Measurements from ENCODE around the gene AHNAK2. TPM values are rescaled to one million over a fixed set of nuclear protein-coding genes. Genes with fewer than 3 reads are reported as not detected.

Gene AHNAK2
- total and polyA plus RNA-seq, 9 of the 15 experiments (the other 6 are each of a cell fraction or from before 2014, with no cell fraction given) = 0.04 to 0.09 (median 0.04) TPM; not detected in 6

GRCh38 chr14:104993306-104993705 is 15.1 kb upstream of the AHNAK2 start:
- Histone ChIP-seq H3K79me2 (ENCODE audit: control insufficient read depth, insufficient read depth, low read length) (no peaks in the 10 kb centered on the region), H3K27me3 (ENCODE audit: control insufficient read depth in 2 of 2, insufficient read depth in 2 of 2, low read length in 2 of 2) (no peaks in the 10 kb centered on the region), H3K27ac (ENCODE audit: extremely low read depth, low read depth, low read length) (no peak overlapping the region), H3K9me1 (ENCODE audit: control insufficient read depth, insufficient read depth, low read length) (no peaks in the 10 kb centered on the region), H4K20me1 (replicated peaks; ENCODE audit: control insufficient read depth, insufficient read depth, low read length) (no peaks in the 10 kb centered on the region), H2AFZ (ENCODE audit: low read depth, low read length) (no peak overlapping the region), H3K4me1 (replicated peaks in 1 of 2; ENCODE audit: control insufficient read depth in 2 of 2, insufficient read depth in 2 of 2, low read length in 2 of 2) (peaks cover 0 to 8% of the 10 kb centered on the region in 2 experiments; a peak in 2 of 5 replicates), H3K36me3 (ENCODE audit: control insufficient read depth, insufficient read depth, low read length) (no peaks in the 10 kb centered on the region), H3K4me3 (no peak overlapping the region), H3K4me2 (ENCODE audit: insufficient read depth, low read length) (no peak overlapping the region), H3K9me3 (replicated peaks; ENCODE audit: control insufficient read depth, insufficient read depth, low read depth, low read length) (no peaks in the 10 kb centered on the region), H3K9ac (ENCODE audit: insufficient read depth in 1 of 2, low read depth in 2 of 2, low read length in 2 of 2) (no peak overlapping the region)
- POLR2A ChIA-PET = interaction anchor here (0.6 to 3.7 kb wide), 4 partner anchors 9 to 21 kb away, joined by 3 to 16 read pairs (median 4); no protein-coding TSS in a partner anchor
- CTCF ChIA-PET (ENCODE audit: low intra/inter-chr PET ratio) = no interaction called here
- no peak for ATAC-seq
- no peak for DNase-seq (ENCODE audit: extremely low read depth in 1 of 4, low spot score in 3 of 4)
- no peak for FAIRE-seq
- intact Hi-C loops (cut with micrococcal nuclease) = no loop called here
- in situ Hi-C loops (cut with MboI) = no loop called here
- no peak for TF ChIP-seq E2F3 (CRISPR knock-in tag; IDR thresholded peaks at IDR 0.05)
- no peak for TF ChIP-seq ZNF77 (CRISPR knock-in tag; IDR thresholded peaks at IDR 0.05)
- TF ChIP-seq TOE1 (IDR thresholded peaks at IDR 0.05; ENCODE audit: borderline replicate concordance) = no peak
- TF ChIP-seq TOE1 (CRISPR knock-in tag; IDR thresholded peaks at IDR 0.05; ENCODE audit: borderline replicate concordance, low read depth) = no peak
- TF ChIP-seq TAL1 (IDR thresholded peaks at IDR 0.05) = no peak
- TF ChIP-seq ZNF311 (CRISPR knock-in tag; IDR thresholded peaks at IDR 0.05) = no peak
- 86% methylated on average over 6 of the region's 12 CpGs for WGBS (ENCODE audit: insufficient coverage, low coverage, missing lambda C conversion rate)
- no TSS peak for BruUV-seq (replicated peaks)

GRCh38 chr14:104992501-104992900 is 14.3 kb upstream of the AHNAK2 start:
- Histone ChIP-seq H3K4me2 (ENCODE audit: insufficient read depth, low read length) (no peak overlapping the region), H3K9me3 (replicated peaks; ENCODE audit: control insufficient read depth, insufficient read depth, low read depth, low read length) (no peaks in the 10 kb centered on the region), H4K20me1 (replicated peaks; ENCODE audit: control insufficient read depth, insufficient read depth, low read length) (no peaks in the 10 kb centered on the region), H3K9me1 (ENCODE audit: control insufficient read depth, insufficient read depth, low read length) (no peaks in the 10 kb centered on the region), H3K27ac (ENCODE audit: extremely low read depth, low read depth, low read length) (no peak overlapping the region), H3K9ac (ENCODE audit: insufficient read depth in 1 of 2, low read depth in 2 of 2, low read length in 2 of 2) (no peak overlapping the region), H2AFZ (ENCODE audit: low read depth, low read length) (no peak overlapping the region), H3K36me3 (ENCODE audit: control insufficient read depth, insufficient read depth, low read length) (no peaks in the 10 kb centered on the region), H3K4me1 (replicated peaks in 1 of 2; ENCODE audit: control insufficient read depth in 2 of 2, insufficient read depth in 2 of 2, low read length in 2 of 2) (peaks cover 0 to 8% of the 10 kb centered on the region in 2 experiments; a peak in 2 of 5 replicates), H3K27me3 (ENCODE audit: control insufficient read depth in 2 of 2, insufficient read depth in 2 of 2, low read length in 2 of 2) (no peaks in the 10 kb centered on the region), H3K4me3 (no peak overlapping the region), H3K79me2 (ENCODE audit: control insufficient read depth, insufficient read depth, low read length) (no peaks in the 10 kb centered on the region)
- ChIA-PET CTCF (ENCODE audit: low intra/inter-chr PET ratio) (no interaction called here), POLR2A (interaction anchor here (1.0 kb wide), 1 partner anchor 15 kb away, joined by 3 read pairs; no protein-coding TSS in a partner anchor)
- intact Hi-C loops (cut with micrococcal nuclease) (no loop called here), in situ Hi-C loops (cut with MboI) (no loop called here)
- no peak for TF ChIP-seq KLF16 (IDR thresholded peaks at IDR 0.05)
- no peak for TF ChIP-seq ELF4 (CRISPR knock-in tag; IDR thresholded peaks at IDR 0.05)
- no peak for TF ChIP-seq ZNF175 (CRISPR knock-in tag; IDR thresholded peaks at IDR 0.05; ENCODE audit: low read depth)
- TF ChIP-seq PATZ1 (CRISPR knock-in tag; IDR thresholded peaks at IDR 0.05; ENCODE audit: borderline replicate concordance) = no peak
- no peak for TF ChIP-seq ERF (CRISPR knock-in tag; IDR thresholded peaks at IDR 0.05)
- no peak for TF ChIP-seq ZSCAN32 (CRISPR knock-in tag; IDR thresholded peaks at IDR 0.05)
- BruUV-seq (replicated peaks) = no TSS peak
- WGBS (ENCODE audit: insufficient coverage, low coverage, missing lambda C conversion rate) = 94% methylated on average over 10 of the region's 11 CpGs
- FAIRE-seq (no peak), DNase-seq (ENCODE audit: extremely low read depth in 1 of 4, low spot score in 3 of 4) (no peak), ATAC-seq (no peak)

Data from K562 (cell line).